IMR-90 (cell line): ENCODE measurements around the gene BRD1. TPM values are rescaled to one million over a fixed set of nuclear protein-coding genes. Genes with fewer than 3 reads are reported as not detected.

Experiments used
- ATAC-seq: fragments of 200-7000 bp; cut with Tn5 transposase; 2 replicates; pipeline ENCODE4 v1.9.1; 2020; ENCODE audit warnings: low read depth, mild to moderate bottlenecking, moderate library complexity
- BruUV-seq: library from RNA; stranded (reverse); fragments of 400-500 nt; replicated peaks from 2 replicates; lab custom pipeline; 2021; lab: Mats Ljungman, UMichigan
- CTCF ChIA-PET: fragments of 300-600 bp; formaldehyde crosslinking; extraction: SDS; loops from one replicate; lab custom pipeline; 2021; ENCODE audit warnings: antibody characterized with exemption; lab: Yijun Ruan, JAX
- POLR2A ChIA-PET: fragments of 300-600 bp; sonication (Branson Sonifier 250); formaldehyde crosslinking; loops from one replicate; lab custom pipeline; 2022; ENCODE audit warnings: antibody characterized with exemption; ENCODE audit not compliant: unreplicated experiment; lab: Charles Lee
- DNase-seq: peaks from one replicate; pipeline ENCODE4 v3.0.0; 2013
- H2AFZ ChIP-seq: replicated peaks from 2 replicates; pipeline ENCODE3; 2013; ENCODE audit warnings: low read length, mild to moderate bottlenecking; ENCODE audit not compliant: poor library complexity
- H2AK5ac ChIP-seq: 2 replicates; pipeline ENCODE4 v1.6.1; 2013; ENCODE audit warnings: low read depth, low read length, inconsistent platforms
- H2AK9ac ChIP-seq: replicated peaks from 2 replicates; pipeline ENCODE3; 2013; ENCODE audit warnings: mild to moderate bottlenecking, low read depth, low read length, moderate library complexity; ENCODE audit not compliant: poor library complexity
- H2BK120ac ChIP-seq: 2 replicates; pipeline ENCODE4 v1.6.1; 2013; ENCODE audit warnings: low read depth, low read length, inconsistent platforms
- H2BK15ac ChIP-seq: 3 replicates; pipeline ENCODE4 v1.6.1; 2013; ENCODE audit warnings: low read depth, low read length, inconsistent platforms
- H2BK20ac ChIP-seq: 2 replicates; pipeline ENCODE4 v1.6.1; 2013; ENCODE audit warnings: low read depth, mild to moderate bottlenecking, inconsistent platforms, low read length, moderate library complexity
- H2BK5ac ChIP-seq: 2 replicates; pipeline ENCODE4 v1.6.1; 2013; ENCODE audit warnings: mild to moderate bottlenecking, low read depth, low read length, inconsistent platforms; ENCODE audit not compliant: poor library complexity, severe bottlenecking
- H3K14ac ChIP-seq: replicated peaks from 2 replicates; pipeline ENCODE4 v1.6.1; 2013; ENCODE audit warnings: low read depth, low read length, inconsistent platforms
- H3K18ac ChIP-seq: 2 replicates; pipeline ENCODE4 v1.6.1; 2013; ENCODE audit warnings: low read depth, low read length, control low read depth
- H3K23ac ChIP-seq: 2 replicates; pipeline ENCODE4 v1.6.1; 2013; ENCODE audit warnings: low read depth, low read length, inconsistent platforms
- H3K27ac ChIP-seq: 2 replicates; pipeline ENCODE4 v1.5.1; 2013; ENCODE audit warnings: mild to moderate bottlenecking, control low read depth, low read length; ENCODE audit not compliant: insufficient read depth
- H3K27me3 ChIP-seq: 2 replicates; pipeline ENCODE4 v1.6.1; 2013; ENCODE audit warnings: low read length; ENCODE audit not compliant: control insufficient read depth, insufficient read depth
- H3K36me3 ChIP-seq: 2 replicates; pipeline ENCODE4 v1.6.1; 2013; ENCODE audit warnings: low read length, mixed read lengths; ENCODE audit not compliant: control insufficient read depth, insufficient read depth
- H3K4ac ChIP-seq: 2 replicates; pipeline ENCODE4 v1.6.1; 2013; ENCODE audit warnings: low read depth, low read length, inconsistent platforms
- H3K4me1 ChIP-seq: 2 replicates; pipeline ENCODE4 v1.6.1; 2013; ENCODE audit warnings: low read length, mixed read lengths; ENCODE audit not compliant: control insufficient read depth, insufficient read depth
- H3K4me2 ChIP-seq: 2 replicates; pipeline ENCODE4 v1.6.1; 2013; ENCODE audit warnings: low read depth, mild to moderate bottlenecking, control low read depth, low read length, moderate library complexity
- H3K4me3 ChIP-seq: 2 replicates; pipeline ENCODE4 v1.5.1; 2013; ENCODE audit warnings: low read depth, mild to moderate bottlenecking, control low read depth, low read length, moderate library complexity; ENCODE audit not compliant: insufficient read depth
- H3K56ac ChIP-seq: 2 replicates; pipeline ENCODE4 v1.6.1; 2013; ENCODE audit warnings: low read length, inconsistent platforms; ENCODE audit not compliant: insufficient read depth; ENCODE audit errors: extremely low read depth
- H3K79me1 ChIP-seq, 2 experiments: 2 replicates each; pipeline ENCODE4 v1.6.1; 2013; ENCODE audit warnings: low read length in 2 of 2, inconsistent platforms in 1 of 2, low read depth in 1 of 2
- H3K9ac ChIP-seq: 2 replicates; pipeline ENCODE4 v1.6.1; 2013; ENCODE audit warnings: low read depth, low read length, control low read depth
- H3K9me1 ChIP-seq: 2 replicates; pipeline ENCODE4 v1.6.1; 2013; ENCODE audit warnings: low read length, inconsistent platforms; ENCODE audit not compliant: insufficient read depth
- H3K9me3 ChIP-seq: 2 replicates; pipeline ENCODE4 v1.6.1; 2013; ENCODE audit warnings: low read length; ENCODE audit not compliant: control insufficient read depth, insufficient read depth
- H4K20me1 ChIP-seq: 2 replicates; pipeline ENCODE4 v1.6.1; 2013; ENCODE audit warnings: low read length, inconsistent platforms; ENCODE audit not compliant: insufficient read depth
- H4K5ac ChIP-seq: 2 replicates; pipeline ENCODE4 v1.6.1; 2013; ENCODE audit warnings: mild to moderate bottlenecking, low read depth, low read length, control low read depth
- H4K8ac ChIP-seq, 2 experiments: 2 replicates each; pipeline ENCODE4 v1.6.1; 2013; ENCODE audit warnings: low read depth in 2 of 2, low read length in 2 of 2, control low read depth in 1 of 2, inconsistent platforms in 1 of 2
- H4K91ac ChIP-seq: 2 replicates; pipeline ENCODE4 v1.6.1; 2013; ENCODE audit warnings: low read depth, low read length, inconsistent platforms; ENCODE audit not compliant: insufficient read depth
- BHLHE40 ChIP-seq: fragments of 150-350 bp; IDR thresholded peaks from 2 replicates; pipeline ENCODE4 v1.6.1; 2016; ENCODE audit warnings: mild to moderate bottlenecking, low read depth, low read length
- CEBPB ChIP-seq: IDR thresholded peaks from 2 replicates; pipeline ENCODE4 v1.6.1; 2012; ENCODE audit warnings: low read depth, low read length, improper control_type of control experiment
- CHD1 ChIP-seq: IDR thresholded peaks from 2 replicates; pipeline ENCODE4 v1.6.1; 2012; ENCODE audit warnings: low read depth, low read length, improper control_type of control experiment
- FOS ChIP-seq: fragments of 150-350 bp; IDR thresholded peaks from 2 replicates; pipeline ENCODE4 v1.6.1; 2016; ENCODE audit warnings: low read depth, low read length
- MAFK ChIP-seq: IDR thresholded peaks from 2 replicates; pipeline ENCODE4 v1.6.1; 2012; ENCODE audit warnings: low read depth, low read length, improper control_type of control experiment
- MAZ ChIP-seq: IDR thresholded peaks from 2 replicates; pipeline ENCODE4 v1.6.1; 2012; ENCODE audit warnings: low read depth, mild to moderate bottlenecking, low read length, improper control_type of control experiment, moderate library complexity, borderline replicate concordance
- MXI1 ChIP-seq: IDR thresholded peaks from 2 replicates; pipeline ENCODE4 v1.6.1; 2012; ENCODE audit warnings: low read depth, mild to moderate bottlenecking, low read length, moderate library complexity, borderline replicate concordance
- NFE2L2 ChIP-seq: fragments of 150-350 bp; IDR thresholded peaks from 2 replicates; pipeline ENCODE4 v1.6.1; 2016; ENCODE audit warnings: low read depth, mild to moderate bottlenecking, low read length
- POLR2A ChIP-seq: IDR thresholded peaks from 2 replicates; pipeline ENCODE4 v1.6.1; 2012; ENCODE audit warnings: mild to moderate bottlenecking, low read depth, low read length
- RAD21 ChIP-seq: IDR thresholded peaks from 2 replicates; pipeline ENCODE4 v1.6.1; 2012; ENCODE audit warnings: low read length, improper control_type of control experiment
- RCOR1 ChIP-seq: IDR thresholded peaks from 2 replicates; pipeline ENCODE4 v1.6.1; 2012; ENCODE audit warnings: mild to moderate bottlenecking, low read length, improper control_type of control experiment; ENCODE audit not compliant: insufficient replicate concordance
- RFX5 ChIP-seq: IDR thresholded peaks from 2 replicates; pipeline ENCODE4 v1.8.0; 2012; ENCODE audit warnings: low read depth, mild to moderate bottlenecking, low read length, moderate library complexity
- SMC3 ChIP-seq: fragments of 150-350 bp; IDR thresholded peaks from 2 replicates; pipeline ENCODE4 v1.6.1; 2016; ENCODE audit warnings: low read depth, mild to moderate bottlenecking, antibody characterized with exemption, low read length, moderate library complexity
- WGBS, 2 experiments: methylation state at CpG; one replicate each; pipeline versions ENCODE4 v1.1.5 to v1.1.7; 2013; ENCODE audit warnings: missing lambda C conversion rate in 2 of 2; ENCODE audit not compliant: insufficient read length in 1 of 2; ENCODE audit errors: extremely low coverage in 2 of 2; 5-methylcytosine and 5-hydroxymethylcytosine counted together
- dilution Hi-C: fragments of 300-500 bp; cut with HindIII; formaldehyde crosslinking; loops from one replicate; pipeline ENCODE4 v1.14.3; 2018; ENCODE audit warnings: low sequenced_read_pairs; ENCODE audit not compliant: unreplicated experiment
- in situ Hi-C: fragments of 300-500 bp; cut with MboI; formaldehyde crosslinking; loops from 3 replicates; pipeline ENCODE4 v1.14.3; 2019; ENCODE audit warnings: low sequenced_read_pairs, inconsistent platforms, mixed read lengths
- intact Hi-C: fragments of 100-400 bp; cut with micrococcal nuclease; formaldehyde crosslinking; loops from 2 replicates; pipeline ENCODE4 v1.10.0; 2022
- polyA plus RNA-seq, 3 experiments: library from polyadenylated mRNA; depleted of rRNA; stranded (reverse); fragments of >200 nt; gene quantifications; 2 replicates each; pipeline ENCODE4 v1.2.3, GENCODE V29; 2012; ENCODE audit warnings: low replicate concordance in 1 of 3
- total RNA-seq: library from RNA; depleted of rRNA; stranded (reverse); fragments of >200 nt; gene quantifications from 2 replicates; pipeline ENCODE4 v1.2.3, GENCODE V29; 2012
- TF ChIP-seq, protein P1 (sequence below): conservative IDR thresholded peaks from 2 replicates; pipeline ENCODE4 v1.5.1; 2012; ENCODE audit warnings: mild to moderate bottlenecking, low read depth, low read length, improper control_type of control experiment
- TF ChIP-seq, protein P2 (sequence below): fragments of 150-350 bp; IDR thresholded peaks from 2 replicates; pipeline ENCODE4 v1.6.1; 2016; ENCODE audit warnings: low read depth, mild to moderate bottlenecking, low read length, moderate library complexity, borderline replicate concordance
- TF ChIP-seq, protein P3 (sequence below): fragments of 150-350 bp; IDR thresholded peaks from 2 replicates; pipeline ENCODE4 v1.6.1; 2017; ENCODE audit warnings: mild to moderate bottlenecking, antibody characterized with exemption, low read length, low read depth

BRD1 gene
- total and polyA plus RNA-seq, 2 of the 4 experiments (the other 2 are of a cell fraction), result 10.0 to 10.6 TPM

DNA sequence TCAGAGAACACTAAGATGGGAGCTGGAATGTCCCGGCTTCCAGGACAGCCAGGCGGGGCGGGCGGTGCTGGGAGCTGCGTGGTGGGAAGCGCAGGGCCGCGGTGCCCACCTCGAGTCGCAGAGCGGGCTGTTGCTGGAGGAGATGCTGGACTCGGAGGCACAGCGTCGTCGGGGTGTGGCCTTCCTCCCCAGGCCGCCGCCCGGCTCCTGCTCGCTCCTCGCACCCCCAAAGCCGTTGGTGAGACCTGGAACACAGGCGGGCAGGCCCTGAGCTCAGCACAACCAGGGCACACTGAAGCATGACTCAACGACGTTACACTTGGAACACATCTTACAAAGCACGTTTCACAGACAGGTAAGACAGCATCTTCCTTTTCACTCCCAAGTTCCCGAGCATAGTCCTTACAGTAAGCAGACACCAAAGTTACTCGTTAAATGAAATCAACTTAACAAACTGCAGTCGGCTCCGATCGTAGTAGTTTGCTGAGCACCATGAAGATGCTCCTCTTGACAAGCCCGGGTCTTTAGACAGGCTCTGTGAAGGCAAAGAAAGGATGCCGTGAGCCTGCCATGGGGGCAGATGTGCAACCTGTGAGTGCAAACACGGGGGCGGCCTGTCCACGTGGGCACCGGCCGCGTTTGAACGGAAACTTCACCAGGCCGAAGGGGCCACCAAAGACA lies 50.0 kb downstream of the BRD1 start:
- H3K27me3 ChIP-seq, result no peaks in the 10 kb centered on the region
- intact Hi-C loops, result no loop called here
- H4K5ac ChIP-seq, result no peak overlapping the region
- peaks cover 59% of the 10 kb centered on the region for H4K20me1 ChIP-seq
- no peak overlapping the region for H2AFZ ChIP-seq
- in situ Hi-C loops, result no loop called here
- 91% methylated on average over 19 of the region's 40 CpGs; no CpG with 5 or more reads in 1 of the 2 experiments for WGBS, 2 experiments
- peaks cover 0 to 46% of the 10 kb centered on the region in 2 experiments; a peak in 2 of 4 replicates for H3K79me1 ChIP-seq
- peaks cover 4% of the 10 kb centered on the region; the same call in 1 of the 2 replicates for H3K4me1 ChIP-seq
- no peak overlapping the region for H3K18ac ChIP-seq
- CTCF ChIA-PET, result no interaction called here
- H3K4me2 ChIP-seq, result no peak overlapping the region
- no peak overlapping the region for H2BK15ac ChIP-seq
- POLR2A ChIA-PET, result no interaction called here
- H3K14ac ChIP-seq, result no peak overlapping the region
- H2BK120ac ChIP-seq, result no peak overlapping the region
- dilution Hi-C loops, result no loop called here
- no peak overlapping the region for H3K23ac ChIP-seq
- H3K4ac ChIP-seq, result no peak overlapping the region
- no peaks in the 10 kb centered on the region for H3K9me3 ChIP-seq
- H3K9ac ChIP-seq, result no peak overlapping the region
- H3K4me3 ChIP-seq, result no peak overlapping the region
- H3K56ac ChIP-seq, result no peak overlapping the region
- peaks cover 60% of the 10 kb centered on the region for H3K36me3 ChIP-seq
- H2BK20ac ChIP-seq, result no peak overlapping the region
- no peaks in the 10 kb centered on the region for H3K9me1 ChIP-seq
- no TSS peak for BruUV-seq
- DNase-seq (no peak), ATAC-seq (no peak)
- no peak overlapping the region for H4K8ac ChIP-seq
- H2AK9ac ChIP-seq, result no peak overlapping the region
- H2AK5ac ChIP-seq, result no peak overlapping the region
- no peak overlapping the region for H3K27ac ChIP-seq
- no peak for TF ChIP-seq MAZ
- no peak for TF ChIP-seq POLR2A
- TF ChIP-seq MAFK, result no peak
- no peak for TF ChIP-seq NFE2L2
- TF ChIP-seq BHLHE40, result no peak
- no peak for TF ChIP-seq RAD21
- TF ChIP-seq, protein P1, sequence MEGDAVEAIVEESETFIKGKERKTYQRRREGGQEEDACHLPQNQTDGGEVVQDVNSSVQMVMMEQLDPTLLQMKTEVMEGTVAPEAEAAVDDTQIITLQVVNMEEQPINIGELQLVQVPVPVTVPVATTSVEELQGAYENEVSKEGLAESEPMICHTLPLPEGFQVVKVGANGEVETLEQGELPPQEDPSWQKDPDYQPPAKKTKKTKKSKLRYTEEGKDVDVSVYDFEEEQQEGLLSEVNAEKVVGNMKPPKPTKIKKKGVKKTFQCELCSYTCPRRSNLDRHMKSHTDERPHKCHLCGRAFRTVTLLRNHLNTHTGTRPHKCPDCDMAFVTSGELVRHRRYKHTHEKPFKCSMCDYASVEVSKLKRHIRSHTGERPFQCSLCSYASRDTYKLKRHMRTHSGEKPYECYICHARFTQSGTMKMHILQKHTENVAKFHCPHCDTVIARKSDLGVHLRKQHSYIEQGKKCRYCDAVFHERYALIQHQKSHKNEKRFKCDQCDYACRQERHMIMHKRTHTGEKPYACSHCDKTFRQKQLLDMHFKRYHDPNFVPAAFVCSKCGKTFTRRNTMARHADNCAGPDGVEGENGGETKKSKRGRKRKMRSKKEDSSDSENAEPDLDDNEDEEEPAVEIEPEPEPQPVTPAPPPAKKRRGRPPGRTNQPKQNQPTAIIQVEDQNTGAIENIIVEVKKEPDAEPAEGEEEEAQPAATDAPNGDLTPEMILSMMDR, result no peak
- TF ChIP-seq CHD1, result no peak
- no peak for TF ChIP-seq FOS
- TF ChIP-seq MXI1, result no peak
- TF ChIP-seq RFX5, result no peak
- TF ChIP-seq SMC3, result no peak
- TF ChIP-seq, protein P2, sequence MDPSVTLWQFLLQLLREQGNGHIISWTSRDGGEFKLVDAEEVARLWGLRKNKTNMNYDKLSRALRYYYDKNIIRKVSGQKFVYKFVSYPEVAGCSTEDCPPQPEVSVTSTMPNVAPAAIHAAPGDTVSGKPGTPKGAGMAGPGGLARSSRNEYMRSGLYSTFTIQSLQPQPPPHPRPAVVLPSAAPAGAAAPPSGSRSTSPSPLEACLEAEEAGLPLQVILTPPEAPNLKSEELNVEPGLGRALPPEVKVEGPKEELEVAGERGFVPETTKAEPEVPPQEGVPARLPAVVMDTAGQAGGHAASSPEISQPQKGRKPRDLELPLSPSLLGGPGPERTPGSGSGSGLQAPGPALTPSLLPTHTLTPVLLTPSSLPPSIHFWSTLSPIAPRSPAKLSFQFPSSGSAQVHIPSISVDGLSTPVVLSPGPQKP, result no peak
- TF ChIP-seq RCOR1, result no peak
- TF ChIP-seq, protein P3, sequence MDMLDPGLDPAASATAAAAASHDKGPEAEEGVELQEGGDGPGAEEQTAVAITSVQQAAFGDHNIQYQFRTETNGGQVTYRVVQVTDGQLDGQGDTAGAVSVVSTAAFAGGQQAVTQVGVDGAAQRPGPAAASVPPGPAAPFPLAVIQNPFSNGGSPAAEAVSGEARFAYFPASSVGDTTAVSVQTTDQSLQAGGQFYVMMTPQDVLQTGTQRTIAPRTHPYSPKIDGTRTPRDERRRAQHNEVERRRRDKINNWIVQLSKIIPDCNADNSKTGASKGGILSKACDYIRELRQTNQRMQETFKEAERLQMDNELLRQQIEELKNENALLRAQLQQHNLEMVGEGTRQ, result no peak
- no peak for TF ChIP-seq CEBPB
- H4K91ac ChIP-seq, result no peak overlapping the region
- H2BK5ac ChIP-seq, result no peak overlapping the region
